GM21390 (cell line): ENCODE results near the gene MRPS18A.
"Not testable (repeated sequence)": the region's sequence is repeated elsewhere in the genome, so short reads cannot be mapped to it uniquely, and the experiment has no call there.

Experiments
- ATAC-seq: cut with Tn5 transposase; IDR thresholded peaks from one replicate; pipeline ENCODE4 v1.9.1; 2021; ENCODE audit not compliant: unreplicated experiment

The MRPS18A gene

GRCh38 chr6:43671801-43672690, 15.5 kb downstream of the MRPS18A start:
- no peak for ATAC-seq

GRCh38 chr6:43671011-43671800, 16.4 kb downstream of the MRPS18A start:
- no peak for ATAC-seq

GRCh38 chr6:43670623-43670986, 17.0 kb downstream of the MRPS18A start:
- ATAC-seq, result no peak

- ATAC-seq, result no peak
Measured at GRCh38 chr6:43669922-43670622, 17.5 kb downstream of the MRPS18A start.

- ATAC-seq, result no peak
Measured at GRCh38 chr6:43669050-43669921, 18.3 kb downstream of the MRPS18A start.

GRCh38 chr6:43668151-43669028, 19.2 kb downstream of the MRPS18A start:
- ATAC-seq, result peak; percentile 42

- peak; percentile 59 for ATAC-seq
Measured at GRCh38 chr6:43667245-43668150, 20.1 kb downstream of the MRPS18A start.

GRCh38 chr6:43666196-43666920, 21.2 kb downstream of the MRPS18A start:
- no peak for ATAC-seq

GRCh38 chr6:43665376-43665775, 22.2 kb downstream of the MRPS18A start:
- no peak for ATAC-seq

- not testable (repeated sequence) for ATAC-seq
Measured at GRCh38 chr6:43662948-43663347, 24.6 kb downstream of the MRPS18A start.

GRCh38 chr6:43658161-43658560, 29.4 kb downstream of the MRPS18A start:
- ATAC-seq, result no peak

- no peak for ATAC-seq
Measured at GRCh38 chr6:43657221-43657802, 30.3 kb downstream of the MRPS18A start.

GRCh38 chr6:43652822-43653221, 34.8 kb downstream of the MRPS18A start:
- not testable (repeated sequence) for ATAC-seq

GRCh38 chr6:43648248-43648647, 39.3 kb downstream of the MRPS18A start:
- ATAC-seq, result no peak

GRCh38 chr6:43647613-43648012, 40.0 kb downstream of the MRPS18A start:
- no peak for ATAC-seq

- no peak for ATAC-seq
Measured at GRCh38 chr6:43645613-43645964, 42.0 kb downstream of the MRPS18A start.

GRCh38 chr6:43644940-43645612, 42.5 kb downstream of the MRPS18A start, which contains the start of gene RSPH9:
Gene RSPH9 (plus strand): TSS chr6:43645036. CDS start chr6:43645099, 63 bp downstream.
- ATAC-seq, result peak; percentile 55
